ENCODE measurements around the gene SMIM20. TPM values are rescaled to one million over a fixed set of nuclear protein-coding genes. Genes with fewer than 3 reads are reported as not detected.

SMIM20 gene
- total and polyA plus RNA-seq, 10 donors: 15.7 to 61.0 (median 21.4) TPM

DNA sequence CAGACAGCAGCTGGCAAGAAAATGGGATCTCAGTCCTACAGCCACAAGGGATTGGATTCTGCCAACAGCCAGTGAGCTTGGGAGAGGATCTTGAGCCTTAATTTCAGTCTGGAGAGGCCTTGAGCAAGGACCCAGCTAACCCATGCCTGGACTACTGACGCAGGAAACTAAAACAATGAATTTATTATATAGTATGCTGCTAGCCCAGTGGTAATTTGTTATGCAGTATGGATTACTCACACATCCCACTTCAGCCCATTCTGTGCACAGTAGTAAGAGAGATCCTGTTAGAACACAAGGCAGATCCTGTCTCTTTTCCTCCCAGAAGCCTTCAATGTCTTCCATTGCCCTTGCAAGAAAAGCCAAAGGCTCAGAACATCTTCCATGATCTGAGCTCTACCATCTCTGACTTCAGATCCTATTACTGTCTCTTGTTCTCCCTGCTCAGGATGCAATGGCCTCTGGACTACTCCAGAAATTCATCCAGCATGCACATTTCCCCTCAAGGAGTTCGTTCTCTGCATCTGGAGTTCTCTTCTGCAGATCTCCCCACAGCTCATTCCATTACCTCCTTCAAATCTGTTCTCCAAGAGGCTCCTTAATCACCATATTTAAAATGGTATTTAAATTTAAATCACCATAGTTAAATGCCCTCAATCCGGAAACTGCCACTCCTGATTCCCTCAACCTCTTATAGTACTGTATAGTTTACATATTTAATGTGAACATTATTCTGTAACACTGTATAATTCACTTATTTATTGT lies 27.6 kb downstream of the SMIM20 start:
- no peaks in the 10 kb centered on the region for H3K27me3 ChIP-seq (replicated peaks in 1 of 7)
- H3K27ac ChIP-seq: no peak overlapping the region
- WGBS, 5 donors: 85 to 92% (median 90%) methylated on average over 3 of the region's 3 CpGs
- TF ChIP-seq POLR2AphosphoS5 (IDR thresholded peaks at IDR 0.05) (no peak), POLR2A (IDR thresholded peaks at IDR 0.05) (no peak)
- TF ChIP-seq, protein P1, sequence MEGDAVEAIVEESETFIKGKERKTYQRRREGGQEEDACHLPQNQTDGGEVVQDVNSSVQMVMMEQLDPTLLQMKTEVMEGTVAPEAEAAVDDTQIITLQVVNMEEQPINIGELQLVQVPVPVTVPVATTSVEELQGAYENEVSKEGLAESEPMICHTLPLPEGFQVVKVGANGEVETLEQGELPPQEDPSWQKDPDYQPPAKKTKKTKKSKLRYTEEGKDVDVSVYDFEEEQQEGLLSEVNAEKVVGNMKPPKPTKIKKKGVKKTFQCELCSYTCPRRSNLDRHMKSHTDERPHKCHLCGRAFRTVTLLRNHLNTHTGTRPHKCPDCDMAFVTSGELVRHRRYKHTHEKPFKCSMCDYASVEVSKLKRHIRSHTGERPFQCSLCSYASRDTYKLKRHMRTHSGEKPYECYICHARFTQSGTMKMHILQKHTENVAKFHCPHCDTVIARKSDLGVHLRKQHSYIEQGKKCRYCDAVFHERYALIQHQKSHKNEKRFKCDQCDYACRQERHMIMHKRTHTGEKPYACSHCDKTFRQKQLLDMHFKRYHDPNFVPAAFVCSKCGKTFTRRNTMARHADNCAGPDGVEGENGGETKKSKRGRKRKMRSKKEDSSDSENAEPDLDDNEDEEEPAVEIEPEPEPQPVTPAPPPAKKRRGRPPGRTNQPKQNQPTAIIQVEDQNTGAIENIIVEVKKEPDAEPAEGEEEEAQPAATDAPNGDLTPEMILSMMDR (IDR thresholded peaks at IDR 0.05 in 8 of 11, conservative IDR thresholded peaks at IDR 0.05 in 3 of 11): no peak
- intact Hi-C loops (cut with DNase I; ENCODE audit: low total_unique reads): no loop called here
- no peak overlapping the region for H3K4me3 ChIP-seq
- H3K4me1 ChIP-seq: peaks cover 0 to 9% (median 4%) of the 10 kb centered on the region in 6 donors
- H3K9me3 ChIP-seq: no peaks in the 10 kb centered on the region
- DNase-seq: no peak
- H3K36me3 ChIP-seq: no peaks in the 10 kb centered on the region

GRCh38 chr4:25943312-25943711 lies 29.3 kb downstream of the SMIM20 start:
- no peak for DNase-seq
- Histone ChIP-seq H3K27me3 (replicated peaks in 1 of 7) (no peaks in the 10 kb centered on the region), H3K4me1 (peaks cover 0 to 7% (median 0%) of the 10 kb centered on the region in 6 donors), H3K27ac (no peak overlapping the region), H3K36me3 (no peaks in the 10 kb centered on the region), H3K4me3 (no peak overlapping the region), H3K9me3 (no peaks in the 10 kb centered on the region)
- TF ChIP-seq, protein P1 (IDR thresholded peaks at IDR 0.05 in 8 of 11, conservative IDR thresholded peaks at IDR 0.05 in 3 of 11): no peak
- TF ChIP-seq POLR2AphosphoS5 (IDR thresholded peaks at IDR 0.05) (no peak), POLR2A (IDR thresholded peaks at IDR 0.05) (no peak)
- intact Hi-C loops (cut with DNase I; ENCODE audit: low total_unique reads): no loop called here

DNA sequence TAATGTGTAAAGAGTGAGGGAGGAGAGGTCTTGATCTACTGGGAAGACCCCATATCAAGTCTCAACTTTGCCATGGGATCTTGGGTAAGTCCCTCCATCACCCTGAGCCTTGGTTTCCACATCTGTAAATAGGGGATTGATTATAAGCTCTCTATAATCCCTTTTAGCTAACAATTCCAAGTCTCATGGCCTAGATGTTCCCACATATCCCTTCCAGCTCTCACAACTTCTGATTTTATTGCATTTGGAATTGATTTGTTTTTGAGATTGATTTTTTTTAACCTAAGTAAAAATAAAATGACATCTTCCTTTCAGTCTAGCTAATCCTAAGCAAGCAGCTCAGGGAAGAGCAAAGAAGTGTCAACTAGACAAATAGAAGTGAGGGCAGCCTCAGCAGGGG lies 29.8 kb downstream of the SMIM20 start:
- Histone ChIP-seq H3K4me1 (peaks cover 0 to 3% (median 0%) of the 10 kb centered on the region in 6 donors), H3K27ac (no peak overlapping the region), H3K9me3 (no peaks in the 10 kb centered on the region), H3K36me3 (no peaks in the 10 kb centered on the region), H3K4me3 (no peak overlapping the region), H3K27me3 (replicated peaks in 1 of 7) (no peaks in the 10 kb centered on the region)
- intact Hi-C loops (cut with DNase I; ENCODE audit: low total_unique reads): no loop called here
- TF ChIP-seq, protein P1 (IDR thresholded peaks at IDR 0.05 in 8 of 11, conservative IDR thresholded peaks at IDR 0.05 in 3 of 11): no peak
- TF ChIP-seq POLR2AphosphoS5 (IDR thresholded peaks at IDR 0.05) (no peak), POLR2A (IDR thresholded peaks at IDR 0.05) (no peak)
- no peak for DNase-seq

DNA sequence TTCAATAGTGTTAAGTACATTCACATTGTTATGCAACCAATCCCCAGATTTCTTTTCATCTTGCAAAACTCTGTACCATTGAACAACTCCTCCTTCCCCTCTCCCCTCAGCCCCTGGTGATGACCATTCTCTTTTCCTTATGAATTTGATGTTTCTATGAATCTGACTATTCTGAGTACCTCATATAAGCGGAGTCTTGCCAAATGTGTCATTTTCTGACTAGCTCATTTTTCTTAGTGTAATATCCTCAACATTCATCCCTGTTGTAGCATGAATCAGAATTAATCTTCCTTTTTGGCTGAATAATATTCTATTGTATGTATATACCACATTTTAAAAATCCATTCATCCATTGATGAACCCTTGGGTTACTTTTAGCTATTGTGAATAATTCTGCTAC lies 34.0 kb downstream of the SMIM20 start:
- WGBS, 5 donors: 87 to 100% (median 94%) methylated on average over 1 of the region's 1 CpG
- H3K4me1 ChIP-seq: peaks cover 0 to 8% (median 0%) of the 10 kb centered on the region in 6 donors
- intact Hi-C loops (cut with DNase I; ENCODE audit: low total_unique reads): no loop called here
- TF ChIP-seq POLR2AphosphoS5 (IDR thresholded peaks at IDR 0.05) (no peak), POLR2A (IDR thresholded peaks at IDR 0.05) (no peak)
- TF ChIP-seq, protein P1 (IDR thresholded peaks at IDR 0.05 in 8 of 11, conservative IDR thresholded peaks at IDR 0.05 in 3 of 11): no peak
- peaks cover 0 to 10% (median 0%) of the 10 kb centered on the region in 7 donors for H3K27me3 ChIP-seq (replicated peaks in 1 of 7)
- no peak for DNase-seq
- no peak overlapping the region for H3K27ac ChIP-seq
- no peaks in the 10 kb centered on the region for H3K9me3 ChIP-seq
- no peaks in the 10 kb centered on the region for H3K36me3 ChIP-seq
- no peak overlapping the region for H3K4me3 ChIP-seq

Measured in spleen (tissue), 11 donors.